Vagina (tissue), 2 donors: ENCODE data around the gene SRGAP3. TPM values are rescaled to one million over a fixed set of nuclear protein-coding genes. Genes with fewer than 3 reads are reported as not detected.

Source experiments
- DNase-seq, 2 donors: peaks; one replicate each; pipeline ENCODE4 v3.0.0-alpha.2; 2017; ENCODE audit errors: extremely low spot score in 2 of 2
- H3K27ac ChIP-seq: fragments of 200-600 bp; sonication (generic); one replicate; pipeline ENCODE4 v1.5.1; 2019
- H3K27me3 ChIP-seq: fragments of 200-600 bp; sonication (generic); one replicate; pipeline ENCODE4 v1.5.1; 2019
- H3K36me3 ChIP-seq, 2 donors: fragments of 200-600 bp; sonication (generic); one replicate each; pipeline ENCODE4 v1.5.1; 2017 to 2019
- H3K4me1 ChIP-seq: fragments of 200-600 bp; sonication (generic); one replicate; pipeline ENCODE4 v1.5.1; 2019
- H3K4me3 ChIP-seq, 2 donors: fragments of 200-600 bp; sonication (generic); 1 replicate in 1 of 2; 2 replicates in 1 of 2; pipeline ENCODE4 v1.5.1; 2016 to 2019
- H3K9me3 ChIP-seq: fragments of 200-600 bp; sonication (generic); one replicate; pipeline ENCODE4 v1.5.1; 2019
- CTCF ChIP-seq, 3 experiments: fragments of 450-650 bp in 2 of 3; fragments of 200-600 bp in 1 of 3; sonication (generic) in 1 of 3; IDR thresholded peaks; one replicate each; pipeline ENCODE4 v1.5.1; 2017 to 2019; ENCODE audit warnings: antibody characterized with exemption in 3 of 3, mild to moderate bottlenecking in 2 of 3, moderate library complexity in 2 of 3
- POLR2A ChIP-seq, 2 donors: fragments of 450-650 bp; IDR thresholded peaks; one replicate each; pipeline ENCODE4 v1.6.1; 2017; ENCODE audit warnings: antibody characterized with exemption in 2 of 2, mild to moderate bottlenecking in 2 of 2, moderate library complexity in 2 of 2
- POLR2AphosphoS5 ChIP-seq, 2 donors: sonication (generic); formaldehyde crosslinking; IDR thresholded peaks; one replicate each; pipeline ENCODE4 v1.9.0; 2017; ENCODE audit warnings: antibody characterized with exemption in 2 of 2, mild to moderate bottlenecking in 2 of 2, low read depth in 1 of 2; ENCODE audit not compliant: insufficient read depth in 1 of 2
- intact Hi-C: fragments of 100-400 bp; cut with DNase I; formaldehyde crosslinking; loops from one replicate; pipeline ENCODE4 v1.15.1; 2023
- total RNA-seq: library from RNA; depleted of rRNA; stranded (reverse); fragments of >200 nt; gene quantifications from one replicate; pipeline ENCODE4 v1.2.3, GENCODE V29; 2016

Gene SRGAP3
- total RNA-seq, 1 donor from 2014 or later = 20.6 TPM

GRCh38 chr3:8968375-8968882 lies 281.0 kb downstream of the SRGAP3 start:
- H3K4me1 ChIP-seq = peaks cover 10% of the 10 kb centered on the region
- peak in 1 of 2 donors; percentile 75 for DNase-seq
- intact Hi-C loops = no loop called here
- no peaks in the 10 kb centered on the region for H3K9me3 ChIP-seq
- peaks cover 4% of the 10 kb centered on the region for H3K27me3 ChIP-seq
- TF ChIP-seq POLR2A (IDR thresholded peaks at IDR 0.05) (no peak), POLR2AphosphoS5 (IDR thresholded peaks at IDR 0.05; ENCODE audit: insufficient read depth in 1 of 2, low read depth in 1 of 2) (no peak), CTCF (IDR thresholded peaks at IDR 0.05) (no peak)
- H3K36me3 ChIP-seq = no peaks in the 10 kb centered on the region
- H3K27ac ChIP-seq = no peak overlapping the region
- no peak overlapping the region for H3K4me3 ChIP-seq

GRCh38 chr3:8967553-8967952 lies 281.9 kb downstream of the SRGAP3 start:
- H3K27ac ChIP-seq = no peak overlapping the region
- TF ChIP-seq POLR2AphosphoS5 (IDR thresholded peaks at IDR 0.05; ENCODE audit: insufficient read depth in 1 of 2, low read depth in 1 of 2) = no peak
- TF ChIP-seq CTCF (IDR thresholded peaks at IDR 0.05) = no peak
- no peak for TF ChIP-seq POLR2A (IDR thresholded peaks at IDR 0.05)
- H3K27me3 ChIP-seq = peaks cover 4% of the 10 kb centered on the region
- H3K4me3 ChIP-seq = no peak overlapping the region
- H3K9me3 ChIP-seq = no peaks in the 10 kb centered on the region
- H3K36me3 ChIP-seq = no peaks in the 10 kb centered on the region
- peaks cover 16% of the 10 kb centered on the region for H3K4me1 ChIP-seq
- DNase-seq = no peak
- intact Hi-C loops = no loop called here

GRCh38 chr3:8966820-8967348 lies 282.6 kb downstream of the SRGAP3 start:
- TF ChIP-seq CTCF (IDR thresholded peaks at IDR 0.05) = no peak
- no peak for DNase-seq
- peaks cover 22% of the 10 kb centered on the region for H3K4me1 ChIP-seq
- peaks cover 4% of the 10 kb centered on the region for H3K27me3 ChIP-seq
- no peaks in the 10 kb centered on the region for H3K36me3 ChIP-seq
- no peaks in the 10 kb centered on the region for H3K9me3 ChIP-seq
- H3K4me3 ChIP-seq = no peak overlapping the region
- intact Hi-C loops = no loop called here
- H3K27ac ChIP-seq = no peak overlapping the region

GRCh38 chr3:8966150-8966819 lies 283.2 kb downstream of the SRGAP3 start:
- Histone ChIP-seq H3K36me3 (no peaks in the 10 kb centered on the region), H3K27me3 (peaks cover 4% of the 10 kb centered on the region), H3K9me3 (no peaks in the 10 kb centered on the region), H3K4me1 (peaks cover 22% of the 10 kb centered on the region), H3K27ac (no peak overlapping the region), H3K4me3 (no peak overlapping the region)
- no peak for DNase-seq
- TF ChIP-seq CTCF (IDR thresholded peaks at IDR 0.05) (no peak), POLR2A (IDR thresholded peaks at IDR 0.05) (no peak), POLR2AphosphoS5 (IDR thresholded peaks at IDR 0.05; ENCODE audit: insufficient read depth in 1 of 2, low read depth in 1 of 2) (no peak)
- intact Hi-C loops = no loop called here
